GM21526 (cell line): ENCODE data around the gene PTS.

Experiments used
- ATAC-seq: cut with Tn5 transposase; IDR thresholded peaks from one replicate; pipeline ENCODE4 v1.9.1; 2021; ENCODE audit warnings: moderate library complexity; ENCODE audit not compliant: unreplicated experiment, low FRiP score

The PTS gene

DNA sequence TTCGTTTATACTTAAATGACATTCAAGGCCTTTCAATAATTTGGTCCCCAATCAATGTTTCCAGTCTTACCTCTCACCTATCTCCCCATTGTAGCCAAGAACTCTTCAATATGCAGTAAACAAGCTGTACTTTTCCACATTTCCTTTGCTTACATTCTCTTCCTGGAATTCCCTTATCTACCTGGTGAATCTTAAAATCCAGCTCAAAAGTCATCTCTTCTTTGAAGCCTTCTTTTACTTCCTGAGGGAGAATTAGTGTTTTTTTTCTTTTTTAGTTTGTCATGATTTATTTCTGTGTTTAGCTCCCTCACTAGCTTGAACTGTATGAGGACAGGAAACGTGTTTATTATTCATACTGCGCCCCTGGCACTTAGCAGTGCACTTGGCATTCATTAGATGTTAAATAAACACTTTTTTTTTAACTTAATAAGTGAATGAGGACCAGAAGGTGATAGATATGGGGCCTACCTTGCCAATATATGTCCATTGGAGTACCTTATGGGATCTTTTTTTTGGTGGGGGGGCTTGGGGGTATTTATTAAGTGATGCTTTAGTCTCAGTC lies 4.9 kb upstream of the PTS start:
- no peak for ATAC-seq

- no peak for ATAC-seq
Observed at GRCh38 chr11:112222303-112222702, 3.9 kb upstream of the PTS start.

DNA sequence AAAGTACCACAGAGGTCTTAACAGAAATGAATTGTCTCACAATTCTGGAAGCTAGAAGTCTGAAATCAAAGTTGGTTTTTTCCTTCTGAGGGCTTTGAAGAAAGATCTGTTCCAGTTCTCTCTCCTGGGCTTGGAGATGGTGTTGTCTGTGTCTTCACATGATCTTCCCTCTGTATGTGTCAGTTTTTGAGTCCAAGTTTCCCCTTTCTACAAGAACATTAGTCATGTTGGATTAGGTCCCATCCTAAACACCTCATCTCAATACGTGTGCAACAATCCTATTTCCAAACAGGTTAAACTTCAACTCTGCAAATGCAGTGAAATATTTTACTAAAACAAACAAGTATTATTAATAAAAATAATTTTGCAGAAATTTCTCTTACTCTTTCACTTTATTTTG lies 3.1 kb upstream of the PTS start:
- no peak for ATAC-seq

- no peak for ATAC-seq
Observed at GRCh38 chr11:112223754-112224532, 2.3 kb upstream of the PTS start.

GRCh38 chr11:112225753-112226061 lies 521 bp upstream of the PTS start:
- no peak for ATAC-seq

DNA sequence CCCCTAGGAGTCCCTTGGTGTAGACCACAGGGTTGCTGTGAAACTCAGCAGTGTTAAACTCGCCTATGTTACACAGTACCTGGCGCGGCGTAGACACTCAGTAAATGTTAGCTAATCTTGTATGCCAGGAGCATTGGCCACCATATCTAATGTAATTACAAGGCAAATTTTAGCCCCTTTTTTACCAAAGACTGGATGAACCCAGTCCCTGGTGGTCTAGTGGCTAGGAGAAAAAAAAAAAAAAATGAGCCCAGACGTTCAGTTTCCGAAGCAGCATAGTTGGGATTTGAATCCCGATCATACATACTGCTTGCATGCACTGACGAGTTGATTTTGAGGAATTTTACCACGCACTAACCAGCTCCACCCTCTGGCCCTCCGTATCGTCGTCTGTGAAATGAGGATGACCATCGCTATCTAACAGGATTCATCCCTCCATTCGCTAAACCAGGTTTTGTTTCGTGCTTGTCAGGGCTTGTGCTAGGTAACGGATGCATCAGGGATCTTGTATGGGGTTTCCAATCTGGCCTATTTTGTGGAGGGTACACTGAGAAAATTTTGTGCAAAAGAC lies 688 bp downstream of the PTS start:
- peak; percentile 41 for ATAC-seq

- ATAC-seq = no peak
Observed at GRCh38 chr11:112227471-112227870, 1.2 kb downstream of the PTS start.

- no peak for ATAC-seq
Observed at GRCh38 chr11:112228706-112229105, 2.5 kb downstream of the PTS start.

- no peak for ATAC-seq
Observed at GRCh38 chr11:112229159-112229558, 2.9 kb downstream of the PTS start.

GRCh38 chr11:112229746-112230433 lies 3.7 kb downstream of the PTS start:
- no peak for ATAC-seq

DNA sequence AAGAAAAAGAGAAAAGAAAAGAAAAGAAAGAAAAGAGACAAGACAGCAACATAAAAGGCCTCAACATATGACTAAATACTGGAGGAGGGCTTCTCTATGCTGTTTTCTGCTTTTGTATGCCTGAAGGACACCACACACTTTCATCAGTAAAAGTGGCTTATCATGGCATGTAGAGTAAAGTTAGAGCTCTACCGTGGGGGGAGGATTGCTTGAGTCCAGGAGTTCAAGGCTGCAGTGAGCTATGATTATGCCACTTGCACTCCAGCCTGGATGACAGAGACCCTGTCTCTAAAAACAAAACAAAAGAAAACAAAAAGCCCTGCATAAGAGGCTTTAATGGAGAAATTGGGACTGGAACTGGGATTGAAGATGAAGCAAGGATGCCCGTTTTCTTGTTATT lies 5.7 kb downstream of the PTS start:
- ATAC-seq = no peak

DNA sequence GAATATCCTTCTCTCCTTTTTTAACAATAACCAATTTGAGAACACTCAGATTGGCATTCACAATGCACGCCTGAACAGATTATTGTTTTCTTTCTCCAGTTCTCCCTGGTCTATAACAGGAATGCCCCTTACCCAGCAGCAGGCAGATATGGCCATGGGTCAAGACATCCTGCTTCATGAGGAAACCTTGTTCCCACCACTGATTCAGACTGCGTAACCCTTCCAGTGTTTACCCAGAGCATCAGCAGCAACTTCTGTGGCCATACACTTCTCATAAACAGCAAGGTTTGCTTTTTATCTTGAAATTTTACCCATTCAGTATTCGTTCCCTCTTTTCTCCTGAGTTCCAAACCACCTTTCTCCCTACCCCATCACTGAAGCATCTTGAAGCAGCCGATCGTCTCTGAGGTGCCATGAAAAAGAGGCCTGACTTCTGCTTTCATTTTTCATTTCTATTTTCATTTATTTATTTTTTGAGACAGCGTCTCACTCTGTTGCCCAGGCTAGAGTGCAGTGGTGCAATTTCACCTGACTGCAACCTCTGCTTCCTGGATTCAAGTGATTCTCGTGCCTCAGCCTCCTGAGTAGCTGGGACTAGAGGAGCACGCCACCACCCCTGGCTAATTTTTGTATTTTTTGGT lies 9.6 kb downstream of the PTS start:
- ATAC-seq = no peak

DNA sequence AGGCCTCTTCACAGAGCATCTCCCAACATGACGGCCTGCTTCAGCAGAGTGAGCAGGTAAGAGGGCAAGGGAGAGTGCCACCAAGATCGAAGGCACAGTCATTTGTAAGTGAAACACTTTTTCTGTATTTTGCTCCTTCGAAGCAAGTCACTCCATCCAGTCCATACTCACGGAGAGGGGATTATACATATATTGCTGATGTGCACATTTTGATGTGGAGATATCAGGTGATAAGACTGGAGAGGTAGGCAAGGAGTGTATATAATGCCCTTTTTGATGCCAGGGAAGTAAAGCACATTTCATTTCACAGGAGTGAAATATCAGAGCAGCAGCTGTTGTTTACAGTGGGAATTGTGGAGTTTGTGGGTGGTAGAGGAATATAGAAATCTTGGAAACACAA lies 11.2 kb downstream of the PTS start:
- ATAC-seq = no peak

DNA sequence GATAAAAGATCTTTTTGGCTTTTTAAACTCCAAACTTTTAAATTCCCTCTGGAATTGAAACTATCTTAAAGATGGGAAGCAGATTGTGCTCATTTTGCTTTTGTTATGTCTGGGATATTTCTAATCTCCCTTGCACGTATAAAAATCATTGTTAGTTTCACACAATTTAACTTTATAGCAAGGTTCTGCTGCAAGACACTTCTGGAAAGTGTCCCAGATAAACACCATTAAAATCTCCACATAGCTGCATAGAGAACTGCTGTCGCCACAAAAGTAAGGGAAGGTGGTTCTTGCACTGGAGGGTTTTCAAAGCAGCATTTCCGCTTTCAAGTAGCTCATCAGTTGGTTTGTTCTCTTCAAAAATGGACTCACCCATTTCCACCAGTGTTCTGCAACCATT lies 11.8 kb downstream of the PTS start:
- no peak for ATAC-seq

GRCh38 chr11:112241486-112241885 lies 15.3 kb downstream of the PTS start:
- no peak for ATAC-seq

- no peak for ATAC-seq
Observed at GRCh38 chr11:112247201-112247600, 21.0 kb downstream of the PTS start.

DNA sequence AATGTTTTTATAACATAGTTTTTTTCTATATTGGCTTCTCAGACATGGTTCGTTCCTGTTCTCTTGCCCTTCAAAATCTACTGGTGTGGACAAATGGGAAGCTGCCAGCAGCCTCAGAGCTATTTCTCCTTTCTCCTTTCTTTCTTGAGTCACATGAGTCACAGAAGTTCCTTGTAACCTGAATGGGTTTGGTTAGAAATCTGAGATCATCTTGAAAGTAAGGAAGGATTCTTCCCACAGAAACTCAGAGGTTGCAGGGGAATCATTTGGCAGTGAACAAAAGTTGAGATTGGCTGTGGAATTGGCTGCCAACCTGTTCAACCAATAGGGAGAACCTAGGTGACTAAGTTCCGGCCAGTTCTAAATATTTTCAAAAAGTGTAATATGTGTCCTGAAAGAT lies 22.0 kb downstream of the PTS start:
- ATAC-seq = no peak

DNA sequence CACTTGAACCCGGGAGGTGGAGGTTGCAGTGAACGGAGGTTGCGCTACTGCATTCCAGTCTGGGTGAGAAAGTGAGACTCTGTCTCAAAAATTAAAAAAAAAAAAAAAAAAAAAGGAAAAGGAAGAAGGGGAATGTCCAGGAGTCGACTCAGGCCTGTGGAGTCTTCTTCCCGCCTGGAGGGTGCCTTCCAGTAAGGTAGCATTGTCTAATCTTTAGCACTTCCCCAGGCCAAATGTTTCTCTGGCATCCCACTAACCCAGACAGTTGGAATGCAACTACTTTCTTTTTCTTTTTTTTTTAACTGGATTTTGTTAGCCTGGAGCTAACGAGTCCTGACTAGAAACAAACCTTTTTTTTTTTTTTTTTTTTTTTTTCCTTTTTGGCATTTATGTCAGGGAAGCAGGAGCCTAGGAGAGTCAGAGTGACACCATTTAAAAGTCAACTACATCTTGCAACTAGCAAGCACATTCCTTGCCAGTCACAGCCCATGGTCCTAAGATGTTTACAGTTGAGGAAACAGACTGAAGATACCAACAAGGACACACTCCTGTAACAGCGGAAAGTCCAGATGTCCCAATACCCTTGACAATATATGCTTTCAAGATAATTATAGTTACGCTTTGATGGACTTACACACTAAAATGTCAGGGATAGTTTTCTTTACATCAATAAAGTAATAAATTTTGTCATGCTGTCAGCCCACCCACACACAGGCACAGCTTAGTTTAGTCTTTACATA lies 23.8 kb downstream of the PTS start:
- no peak for ATAC-seq

- no peak for ATAC-seq
Observed at GRCh38 chr11:112253605-112254242, 27.5 kb downstream of the PTS start.

DNA sequence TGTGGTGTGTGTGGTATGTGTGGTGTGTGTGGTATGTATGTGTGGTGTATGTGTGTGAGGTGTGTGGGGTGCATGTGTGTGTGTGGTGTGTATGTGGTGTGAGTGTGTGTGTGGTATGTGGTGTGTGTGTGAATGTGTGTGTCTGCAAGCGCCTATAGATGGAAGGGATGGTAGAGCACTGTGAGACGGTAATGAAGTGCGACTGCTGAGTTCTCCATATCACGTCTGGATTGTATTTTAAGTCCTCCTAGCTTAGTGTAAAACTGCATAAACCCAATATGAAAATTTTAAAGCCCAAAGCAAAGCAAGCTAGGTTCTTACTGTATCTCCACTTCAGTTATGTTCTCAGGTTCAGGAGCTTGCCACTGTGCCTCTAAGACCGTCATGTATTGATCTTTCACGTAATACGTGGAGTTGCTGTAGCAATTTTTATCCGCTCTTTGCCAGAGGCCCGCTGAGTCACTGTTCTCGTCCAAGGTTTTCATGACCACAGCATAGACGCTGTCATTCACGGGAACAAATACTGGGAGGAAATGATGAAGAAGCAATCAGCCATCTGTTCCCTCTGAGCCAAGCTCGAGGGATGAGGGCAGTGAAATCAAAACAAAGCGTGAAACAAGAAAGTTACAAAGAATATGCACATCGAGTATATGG lies 29.0 kb downstream of the PTS start:
- no peak for ATAC-seq
